Measurements from ENCODE around the gene SIK3. TPM values are rescaled to one million over a fixed set of nuclear protein-coding genes. Genes with fewer than 3 reads are reported as not detected.

SIK3 gene
- total RNA-seq, 1 experiment from 2014 or later: 14.5 TPM

GRCh38 chr11:117042689-117043088, 55.5 kb downstream of the SIK3 start:
- Histone ChIP-seq H4K20me1 (ENCODE audit: low read length) (peaks cover 24% of the 10 kb centered on the region), H3K27me3 (ENCODE audit: low read length) (no peaks in the 10 kb centered on the region), H3K27ac (ENCODE audit: low read length) (no peak overlapping the region), H3K4me1 (ENCODE audit: insufficient read depth, low read length) (peaks cover 31% of the 10 kb centered on the region), H2AFZ (ENCODE audit: low read length) (no peak overlapping the region), H3K36me3 (ENCODE audit: low read depth, low read length) (no peaks in the 10 kb centered on the region), H3K9me3 (ENCODE audit: low read length) (no peaks in the 10 kb centered on the region), H3K9ac (ENCODE audit: low read length) (no peak overlapping the region), H3K79me2 (ENCODE audit: low read length) (peaks cover 52% of the 10 kb centered on the region), H3F3A (ENCODE audit: low read length, unreplicated experiment) (no peaks in the 10 kb centered on the region), H3K4me2 (ENCODE audit: low read length) (no peak overlapping the region), H3K9me2 (replicated peaks; ENCODE audit: low read length) (no peaks in the 10 kb centered on the region), H3K4me3 (ENCODE audit: low read length) (no peak overlapping the region)
- no peak for ATAC-seq
- TF ChIP-seq EZH2 (IDR thresholded peaks at IDR 0.05; ENCODE audit: low read length, unreplicated experiment) (no peak), CTCF (conservative IDR thresholded peaks at IDR 0.05; ENCODE audit: low read depth, low read length) (no peak), EZH2phosphoT487 (IDR thresholded peaks at IDR 0.05; ENCODE audit: borderline replicate concordance, low read length) (no peak)
- intact Hi-C loops (cut with micrococcal nuclease): no loop called here
- CTCF ChIA-PET: interaction anchor here (0.7 kb wide), 1 partner anchor 189 kb away, joined by 3 read pairs; no protein-coding TSS in a partner anchor
- DNase-seq: no peak
- POLR2A ChIA-PET (ENCODE audit: unreplicated experiment): interaction anchor here (0.5 kb wide), 1 partner anchor 58 kb away, joined by 6 read pairs; no protein-coding TSS in a partner anchor
- BruUV-seq (replicated peaks): no TSS peak

- Histone ChIP-seq H3K27ac (ENCODE audit: low read length) (0 out of 2 replicates have a peak overlapping the region, but pooled peaks have one; percentile 0), H3K9me3 (ENCODE audit: low read length) (no peaks in the 10 kb centered on the region), H3K79me2 (ENCODE audit: low read length) (peaks cover 57% of the 10 kb centered on the region), H3K9ac (ENCODE audit: low read length) (no peak overlapping the region), H3K4me2 (ENCODE audit: low read length) (peak overlapping the region; percentile 11; the same call in 1 of the 2 replicates), H3K4me3 (ENCODE audit: low read length) (no peak overlapping the region), H3K9me2 (replicated peaks; ENCODE audit: low read length) (no peaks in the 10 kb centered on the region), H4K20me1 (ENCODE audit: low read length) (peaks cover 25% of the 10 kb centered on the region), H3F3A (ENCODE audit: low read length, unreplicated experiment) (no peaks in the 10 kb centered on the region), H2AFZ (ENCODE audit: low read length) (no peak overlapping the region), H3K4me1 (ENCODE audit: insufficient read depth, low read length) (peaks cover 15% of the 10 kb centered on the region), H3K27me3 (ENCODE audit: low read length) (no peaks in the 10 kb centered on the region), H3K36me3 (ENCODE audit: low read depth, low read length) (no peaks in the 10 kb centered on the region)
- TF ChIP-seq EZH2phosphoT487 (IDR thresholded peaks at IDR 0.05; ENCODE audit: borderline replicate concordance, low read length): no peak
- TF ChIP-seq CTCF (conservative IDR thresholded peaks at IDR 0.05; ENCODE audit: low read depth, low read length): no peak
- TF ChIP-seq EZH2 (IDR thresholded peaks at IDR 0.05; ENCODE audit: low read length, unreplicated experiment): no peak
- BruUV-seq (replicated peaks): no TSS peak
- CTCF ChIA-PET: no interaction called here
- intact Hi-C loops (cut with micrococcal nuclease): no loop called here
- peak; percentile 76 for DNase-seq
- POLR2A ChIA-PET (ENCODE audit: unreplicated experiment): interaction anchor here (0.6 kb wide), 1 partner anchor 99 kb away, joined by 8 read pairs; no protein-coding TSS in a partner anchor
- peak; percentile 84 for ATAC-seq
Observed at GRCh38 chr11:117039900-117040299, 58.3 kb downstream of the SIK3 start.

- H3K27ac ChIP-seq (ENCODE audit: low read length): no peak overlapping the region
- DNase-seq (no peak), ATAC-seq (no peak)
- POLR2A ChIA-PET (ENCODE audit: unreplicated experiment): no interaction called here
- H3K9ac ChIP-seq (ENCODE audit: low read length): no peak overlapping the region
- no peaks in the 10 kb centered on the region for H3K27me3 ChIP-seq (ENCODE audit: low read length)
- CTCF ChIA-PET: no interaction called here
- peaks cover 55% of the 10 kb centered on the region for H3K79me2 ChIP-seq (ENCODE audit: low read length)
- H3K9me2 ChIP-seq (replicated peaks; ENCODE audit: low read length): no peaks in the 10 kb centered on the region
- no peak overlapping the region for H2AFZ ChIP-seq (ENCODE audit: low read length)
- BruUV-seq (replicated peaks): no TSS peak
- intact Hi-C loops (cut with micrococcal nuclease): no loop called here
- H3K4me3 ChIP-seq (ENCODE audit: low read length): no peak overlapping the region
- H4K20me1 ChIP-seq (ENCODE audit: low read length): peaks cover 21% of the 10 kb centered on the region
- H3K4me1 ChIP-seq (ENCODE audit: insufficient read depth, low read length): peaks cover 15% of the 10 kb centered on the region
- H3K9me3 ChIP-seq (ENCODE audit: low read length): no peaks in the 10 kb centered on the region
- no peaks in the 10 kb centered on the region for H3K36me3 ChIP-seq (ENCODE audit: low read depth, low read length)
- H3K4me2 ChIP-seq (ENCODE audit: low read length): no peak overlapping the region
- H3F3A ChIP-seq (ENCODE audit: low read length, unreplicated experiment): no peaks in the 10 kb centered on the region
- TF ChIP-seq EZH2 (IDR thresholded peaks at IDR 0.05; ENCODE audit: low read length, unreplicated experiment) (no peak), EZH2phosphoT487 (IDR thresholded peaks at IDR 0.05; ENCODE audit: borderline replicate concordance, low read length) (no peak), CTCF (conservative IDR thresholded peaks at IDR 0.05; ENCODE audit: low read depth, low read length) (no peak)
Observed at GRCh38 chr11:117039270-117039669, 59.0 kb downstream of the SIK3 start.
